ENCODE measurements around the gene PTER. TPM values are rescaled to one million over a fixed set of nuclear protein-coding genes. Genes with fewer than 3 reads are reported as not detected.

The PTER gene
- total RNA-seq, 3 donors from 2014 or later = 18.4 to 30.3 (median 22.6) TPM

DNA sequence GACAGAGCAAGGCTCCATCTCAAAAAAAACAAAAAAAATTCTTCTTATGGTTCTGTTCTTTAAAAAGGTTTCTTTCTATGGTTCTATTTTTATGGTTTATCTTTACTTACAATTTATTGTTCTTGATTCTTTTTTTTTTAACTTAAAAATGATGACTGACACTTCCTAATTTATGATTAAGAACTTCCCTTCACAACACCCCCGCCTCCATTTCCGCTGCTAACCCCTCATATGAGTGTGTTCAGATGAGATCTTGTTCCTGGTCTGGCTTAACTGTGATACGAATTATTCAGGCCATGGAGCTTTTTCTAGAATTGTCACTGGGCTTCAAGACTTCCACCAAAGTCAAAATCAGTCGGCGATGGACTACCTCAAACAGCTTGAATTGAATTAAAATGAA lies 33.9 kb downstream of the PTER start:
- H3K36me3 ChIP-seq = no peaks in the 10 kb centered on the region
- H3K27ac ChIP-seq = no peak overlapping the region
- intact Hi-C loops (cut with DNase I; ENCODE audit: low total_unique reads) = no loop called here
- H3K9me3 ChIP-seq = no peaks in the 10 kb centered on the region
- TF ChIP-seq POLR2AphosphoS5 (IDR thresholded peaks at IDR 0.05) (no peak), POLR2A (IDR thresholded peaks at IDR 0.05) (no peak)
- TF ChIP-seq, protein P1, sequence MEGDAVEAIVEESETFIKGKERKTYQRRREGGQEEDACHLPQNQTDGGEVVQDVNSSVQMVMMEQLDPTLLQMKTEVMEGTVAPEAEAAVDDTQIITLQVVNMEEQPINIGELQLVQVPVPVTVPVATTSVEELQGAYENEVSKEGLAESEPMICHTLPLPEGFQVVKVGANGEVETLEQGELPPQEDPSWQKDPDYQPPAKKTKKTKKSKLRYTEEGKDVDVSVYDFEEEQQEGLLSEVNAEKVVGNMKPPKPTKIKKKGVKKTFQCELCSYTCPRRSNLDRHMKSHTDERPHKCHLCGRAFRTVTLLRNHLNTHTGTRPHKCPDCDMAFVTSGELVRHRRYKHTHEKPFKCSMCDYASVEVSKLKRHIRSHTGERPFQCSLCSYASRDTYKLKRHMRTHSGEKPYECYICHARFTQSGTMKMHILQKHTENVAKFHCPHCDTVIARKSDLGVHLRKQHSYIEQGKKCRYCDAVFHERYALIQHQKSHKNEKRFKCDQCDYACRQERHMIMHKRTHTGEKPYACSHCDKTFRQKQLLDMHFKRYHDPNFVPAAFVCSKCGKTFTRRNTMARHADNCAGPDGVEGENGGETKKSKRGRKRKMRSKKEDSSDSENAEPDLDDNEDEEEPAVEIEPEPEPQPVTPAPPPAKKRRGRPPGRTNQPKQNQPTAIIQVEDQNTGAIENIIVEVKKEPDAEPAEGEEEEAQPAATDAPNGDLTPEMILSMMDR (IDR thresholded peaks at IDR 0.05) = no peak
- no peaks in the 10 kb centered on the region for H3K4me1 ChIP-seq
- no peaks in the 10 kb centered on the region for H3K27me3 ChIP-seq
- H3K4me3 ChIP-seq = no peak overlapping the region
- DNase-seq (ENCODE audit: low spot score in 2 of 2) = no peak

DNA sequence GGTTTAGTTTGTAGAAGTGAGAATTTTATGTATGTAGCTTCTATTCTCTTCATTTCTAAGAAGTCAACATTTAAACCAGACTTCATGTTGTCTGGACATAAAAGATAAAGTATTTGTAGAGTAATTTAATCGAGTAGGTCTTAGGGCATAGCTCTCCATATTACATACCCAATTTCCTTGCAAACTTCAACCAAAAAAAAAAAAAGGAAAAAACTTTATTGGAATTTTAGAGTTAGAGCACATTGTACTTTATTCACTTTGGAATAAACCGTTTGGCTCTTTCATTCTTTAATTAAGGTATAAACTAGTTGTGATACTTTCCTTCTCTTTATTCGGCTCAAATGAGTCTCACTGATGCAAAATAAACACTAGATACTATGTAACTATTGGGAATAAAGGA lies 36.0 kb downstream of the PTER start:
- H3K36me3 ChIP-seq = no peaks in the 10 kb centered on the region
- no peak for DNase-seq (ENCODE audit: low spot score in 2 of 2)
- TF ChIP-seq POLR2A (IDR thresholded peaks at IDR 0.05) (no peak), POLR2AphosphoS5 (IDR thresholded peaks at IDR 0.05) (no peak)
- TF ChIP-seq, protein P1 (IDR thresholded peaks at IDR 0.05) = no peak
- no peaks in the 10 kb centered on the region for H3K9me3 ChIP-seq
- no peak overlapping the region for H3K4me3 ChIP-seq
- no peaks in the 10 kb centered on the region for H3K4me1 ChIP-seq
- no peak overlapping the region for H3K27ac ChIP-seq
- intact Hi-C loops (cut with DNase I; ENCODE audit: low total_unique reads) = no loop called here
- H3K27me3 ChIP-seq = no peaks in the 10 kb centered on the region

DNA sequence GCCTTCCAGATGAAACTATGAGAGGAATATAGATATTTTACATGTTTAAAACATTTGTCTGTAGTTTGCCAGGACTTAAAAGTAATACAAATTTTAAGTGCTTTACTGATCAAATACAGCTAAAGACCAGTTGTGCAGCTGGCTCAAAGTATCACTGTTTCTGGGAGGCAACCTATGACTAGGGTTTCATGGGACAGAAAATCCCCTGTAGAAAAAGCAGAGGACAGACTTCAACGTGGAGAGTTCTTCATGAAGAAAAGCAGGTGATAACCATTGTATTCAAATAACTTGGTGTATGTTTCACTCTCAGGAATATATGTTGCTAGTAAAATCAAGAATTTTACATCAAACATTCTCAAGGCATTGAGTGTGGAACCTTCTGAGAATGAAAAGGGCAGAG lies 40.9 kb downstream of the PTER start:
- H3K27me3 ChIP-seq = no peaks in the 10 kb centered on the region
- no peak for TF ChIP-seq POLR2A (IDR thresholded peaks at IDR 0.05)
- no peak for TF ChIP-seq POLR2AphosphoS5 (IDR thresholded peaks at IDR 0.05)
- TF ChIP-seq, protein P1 (IDR thresholded peaks at IDR 0.05) = no peak
- no peaks in the 10 kb centered on the region for H3K36me3 ChIP-seq
- H3K9me3 ChIP-seq = no peaks in the 10 kb centered on the region
- intact Hi-C loops (cut with DNase I; ENCODE audit: low total_unique reads) = no loop called here
- no peak overlapping the region for H3K27ac ChIP-seq
- DNase-seq (ENCODE audit: low spot score in 2 of 2) = no peak
- no peaks in the 10 kb centered on the region for H3K4me1 ChIP-seq
- H3K4me3 ChIP-seq = no peak overlapping the region

DNA sequence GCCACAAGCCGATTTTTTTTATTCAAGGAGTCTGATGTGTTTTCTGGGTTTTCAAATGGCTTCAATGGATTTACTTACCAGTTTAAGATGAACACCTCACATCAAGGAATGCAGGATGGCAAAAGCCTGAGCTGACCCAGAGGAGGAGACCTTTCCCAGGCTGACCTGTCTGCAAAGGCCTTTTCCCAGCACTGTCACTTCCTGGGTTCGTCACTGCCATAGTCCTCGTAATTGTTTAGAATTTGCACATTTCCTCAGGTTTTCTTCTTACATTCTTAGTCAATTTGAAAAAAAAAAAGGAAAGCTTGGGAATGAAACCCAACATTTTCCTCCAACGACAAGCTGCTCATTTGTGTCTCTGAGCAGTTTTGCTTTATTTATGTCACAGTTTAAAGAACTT lies 42.0 kb downstream of the PTER start:
- Histone ChIP-seq H3K4me1 (no peaks in the 10 kb centered on the region), H3K27me3 (no peaks in the 10 kb centered on the region), H3K4me3 (no peak overlapping the region), H3K36me3 (no peaks in the 10 kb centered on the region), H3K9me3 (no peaks in the 10 kb centered on the region), H3K27ac (no peak overlapping the region)
- intact Hi-C loops (cut with DNase I; ENCODE audit: low total_unique reads) = no loop called here
- no peak for DNase-seq (ENCODE audit: low spot score in 2 of 2)
- TF ChIP-seq, protein P1 (IDR thresholded peaks at IDR 0.05) = no peak
- TF ChIP-seq POLR2A (IDR thresholded peaks at IDR 0.05) = no peak

DNA sequence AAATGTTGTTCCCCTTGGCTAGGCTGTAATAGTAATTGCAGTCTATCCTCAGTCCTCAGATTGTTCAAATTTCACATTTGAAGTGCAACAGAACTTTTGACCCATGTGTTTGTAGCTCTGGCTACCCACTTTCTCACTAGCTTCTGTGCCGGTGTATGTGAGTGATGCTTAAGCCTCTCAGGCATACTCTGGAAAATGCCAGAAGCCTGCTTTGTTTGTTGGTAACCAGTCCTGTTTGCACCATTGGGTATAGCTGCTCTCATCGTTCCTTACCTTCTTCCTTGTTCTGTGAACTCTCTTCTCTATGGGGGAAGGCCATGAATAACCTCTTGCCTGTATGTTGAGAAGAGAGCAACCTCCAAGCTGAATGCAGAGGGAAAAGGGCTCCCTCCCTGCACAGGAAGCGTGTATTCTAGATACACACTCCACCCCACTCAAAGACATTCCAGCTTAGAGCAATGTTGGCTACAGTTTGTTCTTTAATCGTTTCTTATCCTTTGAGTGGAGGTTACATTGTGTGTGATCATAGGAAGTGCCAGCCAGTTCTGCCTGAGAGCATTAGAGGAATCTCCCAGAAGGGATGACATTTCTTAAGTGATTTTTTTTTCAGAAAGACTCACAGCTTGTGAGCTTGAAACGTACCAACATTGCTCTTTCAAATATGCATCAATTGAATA lies 44.4 kb downstream of the PTER start:
- DNase-seq (ENCODE audit: low spot score in 2 of 2) = no peak
- intact Hi-C loops (cut with DNase I; ENCODE audit: low total_unique reads) = no loop called here
- H3K27ac ChIP-seq = no peak overlapping the region

More for the DNA sequence above, 44.4 kb downstream of the PTER start:
- Histone ChIP-seq H3K4me3 (no peak overlapping the region), H3K27me3 (no peaks in the 10 kb centered on the region), H3K36me3 (no peaks in the 10 kb centered on the region), H3K4me1 (no peaks in the 10 kb centered on the region), H3K9me3 (no peaks in the 10 kb centered on the region)
- TF ChIP-seq POLR2AphosphoS5 (IDR thresholded peaks at IDR 0.05) = no peak
- no peak for TF ChIP-seq POLR2A (IDR thresholded peaks at IDR 0.05)
- TF ChIP-seq, protein P1 (IDR thresholded peaks at IDR 0.05) = no peak
